ENCODE results near the gene CYP2E1.
A peak's percentile ranks its signal among the peaks of the same experiment; 100 is the strongest.

CYP2E1 gene

DNA sequence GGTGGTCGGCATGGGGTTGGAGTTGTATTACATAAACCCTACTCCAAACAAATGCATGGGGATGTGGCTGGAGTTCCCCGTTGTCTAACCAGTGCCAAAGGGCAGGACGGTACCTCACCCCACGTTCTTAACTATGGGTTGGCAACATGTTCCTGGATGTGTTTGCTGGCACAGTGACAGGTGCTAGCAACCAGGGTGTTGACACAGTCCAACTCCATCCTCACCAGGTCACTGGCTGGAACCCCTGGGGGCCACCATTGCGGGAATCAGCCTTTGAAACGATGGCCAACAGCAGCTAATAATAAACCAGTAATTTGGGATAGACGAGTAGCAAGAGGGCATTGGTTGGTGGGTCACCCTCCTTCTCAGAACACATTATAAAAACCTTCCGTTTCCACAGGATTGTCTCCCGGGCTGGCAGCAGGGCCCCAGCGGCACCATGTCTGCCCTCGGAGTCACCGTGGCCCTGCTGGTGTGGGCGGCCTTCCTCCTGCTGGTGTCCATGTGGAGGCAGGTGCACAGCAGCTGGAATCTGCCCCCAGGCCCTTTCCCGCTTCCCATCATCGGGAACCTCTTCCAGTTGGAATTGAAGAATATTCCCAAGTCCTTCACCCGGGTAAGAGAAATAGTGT, at the start of gene CYP2E1:
CYP2E1 (plus strand) TSS at position 407 of the 632 bp plus-strand sequence; CDS start at position 440, 33 bp downstream.
- H3K4me3 ChIP-seq (ENCODE audit: low read depth, low read length), result peak within 1 kb of the TSS; percentile 78
- DNase-seq (ENCODE audit: low read depth), result no peak
- TF ChIP-seq, protein P1, sequence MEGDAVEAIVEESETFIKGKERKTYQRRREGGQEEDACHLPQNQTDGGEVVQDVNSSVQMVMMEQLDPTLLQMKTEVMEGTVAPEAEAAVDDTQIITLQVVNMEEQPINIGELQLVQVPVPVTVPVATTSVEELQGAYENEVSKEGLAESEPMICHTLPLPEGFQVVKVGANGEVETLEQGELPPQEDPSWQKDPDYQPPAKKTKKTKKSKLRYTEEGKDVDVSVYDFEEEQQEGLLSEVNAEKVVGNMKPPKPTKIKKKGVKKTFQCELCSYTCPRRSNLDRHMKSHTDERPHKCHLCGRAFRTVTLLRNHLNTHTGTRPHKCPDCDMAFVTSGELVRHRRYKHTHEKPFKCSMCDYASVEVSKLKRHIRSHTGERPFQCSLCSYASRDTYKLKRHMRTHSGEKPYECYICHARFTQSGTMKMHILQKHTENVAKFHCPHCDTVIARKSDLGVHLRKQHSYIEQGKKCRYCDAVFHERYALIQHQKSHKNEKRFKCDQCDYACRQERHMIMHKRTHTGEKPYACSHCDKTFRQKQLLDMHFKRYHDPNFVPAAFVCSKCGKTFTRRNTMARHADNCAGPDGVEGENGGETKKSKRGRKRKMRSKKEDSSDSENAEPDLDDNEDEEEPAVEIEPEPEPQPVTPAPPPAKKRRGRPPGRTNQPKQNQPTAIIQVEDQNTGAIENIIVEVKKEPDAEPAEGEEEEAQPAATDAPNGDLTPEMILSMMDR (IDR thresholded peaks at IDR 0.05; ENCODE audit: low read depth, low read length), result no peak
- TF ChIP-seq, protein P2, sequence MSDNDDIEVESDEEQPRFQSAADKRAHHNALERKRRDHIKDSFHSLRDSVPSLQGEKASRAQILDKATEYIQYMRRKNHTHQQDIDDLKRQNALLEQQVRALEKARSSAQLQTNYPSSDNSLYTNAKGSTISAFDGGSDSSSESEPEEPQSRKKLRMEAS (IDR thresholded peaks at IDR 0.05; ENCODE audit: low read depth, low read length), result no peak
- no peak for TF ChIP-seq POLR2A (IDR thresholded peaks at IDR 0.05; ENCODE audit: extremely low read depth, insufficient read length)
- no peak for TF ChIP-seq MYC (IDR thresholded peaks at IDR 0.05; ENCODE audit: low read depth, low read length)

DNA sequence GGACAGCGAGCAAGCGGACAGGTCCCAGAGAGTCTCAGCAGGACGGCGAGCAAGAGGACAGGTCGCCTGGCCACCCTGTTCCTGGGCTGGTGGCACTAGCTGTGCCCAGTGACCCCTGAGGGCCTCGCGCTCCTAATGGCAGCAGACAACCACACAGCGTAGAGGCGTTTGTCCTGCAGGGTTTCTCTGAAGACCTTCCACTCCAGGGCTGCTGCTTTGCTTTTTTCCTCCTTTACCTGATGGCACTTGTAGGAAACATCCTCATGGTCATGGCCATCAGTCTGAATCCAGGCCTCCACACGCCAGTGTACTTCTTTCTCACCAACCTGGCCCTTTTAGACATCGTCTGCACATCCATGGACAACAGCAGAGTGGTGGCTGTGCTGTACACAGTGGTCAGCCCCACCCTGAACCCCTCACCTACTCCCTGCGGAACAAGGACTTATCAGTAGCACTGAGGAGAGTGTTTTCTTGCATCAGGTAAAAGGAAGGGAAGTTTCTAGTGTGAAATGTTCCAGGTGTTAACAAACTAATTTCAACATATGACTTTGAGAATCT, 46.0 kb upstream of the CYP2E1 start:
- DNase-seq (ENCODE audit: low read depth), result no peak
- TF ChIP-seq MYC (IDR thresholded peaks at IDR 0.05; ENCODE audit: low read depth, low read length) (no peak), POLR2A (IDR thresholded peaks at IDR 0.05; ENCODE audit: extremely low read depth, insufficient read length) (no peak)
- TF ChIP-seq, protein P1 (IDR thresholded peaks at IDR 0.05; ENCODE audit: low read depth, low read length), result no peak
- TF ChIP-seq, protein P2 (IDR thresholded peaks at IDR 0.05; ENCODE audit: low read depth, low read length), result no peak
- H3K4me3 ChIP-seq (ENCODE audit: low read depth, low read length), result no peak overlapping the region

DNA sequence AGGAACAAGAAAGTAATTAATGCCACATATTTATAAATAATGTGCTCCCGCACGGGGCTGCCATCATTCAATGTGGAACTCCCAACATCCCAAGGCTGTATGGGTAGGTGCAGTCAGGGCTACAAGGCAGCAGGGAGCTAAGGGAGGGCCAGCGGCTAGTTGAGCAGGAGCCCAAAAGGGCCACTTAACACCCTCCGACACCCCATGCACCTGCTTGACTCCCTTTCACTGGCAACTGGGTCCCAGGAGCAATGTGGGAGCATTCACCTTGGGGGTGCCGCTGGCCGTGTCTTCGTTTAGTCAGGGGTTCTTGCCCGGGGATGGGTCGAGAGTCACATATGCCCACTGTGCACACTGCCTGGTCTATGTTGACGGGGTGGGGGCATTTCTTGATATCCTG, 45.5 kb upstream of the CYP2E1 start:
- DNase-seq (ENCODE audit: low read depth), result no peak
- H3K4me3 ChIP-seq (ENCODE audit: low read depth, low read length), result no peak overlapping the region
- TF ChIP-seq, protein P2 (IDR thresholded peaks at IDR 0.05; ENCODE audit: low read depth, low read length), result no peak
- TF ChIP-seq, protein P1 (IDR thresholded peaks at IDR 0.05; ENCODE audit: low read depth, low read length), result no peak
- TF ChIP-seq POLR2A (IDR thresholded peaks at IDR 0.05; ENCODE audit: extremely low read depth, insufficient read length) (no peak), MYC (IDR thresholded peaks at IDR 0.05; ENCODE audit: low read depth, low read length) (no peak)

DNA sequence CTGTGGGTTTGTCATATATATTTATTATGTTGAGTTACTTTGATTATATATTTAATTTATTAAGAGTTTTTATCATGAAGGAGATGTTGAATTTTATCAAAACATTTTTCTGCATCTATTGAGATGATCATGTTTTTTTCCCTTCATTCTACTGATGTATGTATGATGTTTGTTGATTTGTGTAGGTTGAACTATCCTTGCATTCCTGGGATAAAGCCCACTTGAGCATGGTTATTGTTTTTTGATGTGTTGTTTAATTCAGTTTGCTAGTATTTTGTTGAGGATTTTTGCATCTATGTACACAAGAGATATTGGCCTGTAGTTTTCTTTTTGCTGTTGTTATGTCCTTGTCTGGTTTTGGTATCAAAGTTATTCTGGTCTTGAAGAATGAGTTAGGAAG, 42.3 kb upstream of the CYP2E1 start:
- no peak overlapping the region for H3K4me3 ChIP-seq (ENCODE audit: low read depth, low read length)
- DNase-seq (ENCODE audit: low read depth), result no peak
- TF ChIP-seq POLR2A (IDR thresholded peaks at IDR 0.05; ENCODE audit: extremely low read depth, insufficient read length) (no peak), MYC (IDR thresholded peaks at IDR 0.05; ENCODE audit: low read depth, low read length) (no peak)
- TF ChIP-seq, protein P2 (IDR thresholded peaks at IDR 0.05; ENCODE audit: low read depth, low read length), result no peak
- TF ChIP-seq, protein P1 (IDR thresholded peaks at IDR 0.05; ENCODE audit: low read depth, low read length), result no peak

DNA sequence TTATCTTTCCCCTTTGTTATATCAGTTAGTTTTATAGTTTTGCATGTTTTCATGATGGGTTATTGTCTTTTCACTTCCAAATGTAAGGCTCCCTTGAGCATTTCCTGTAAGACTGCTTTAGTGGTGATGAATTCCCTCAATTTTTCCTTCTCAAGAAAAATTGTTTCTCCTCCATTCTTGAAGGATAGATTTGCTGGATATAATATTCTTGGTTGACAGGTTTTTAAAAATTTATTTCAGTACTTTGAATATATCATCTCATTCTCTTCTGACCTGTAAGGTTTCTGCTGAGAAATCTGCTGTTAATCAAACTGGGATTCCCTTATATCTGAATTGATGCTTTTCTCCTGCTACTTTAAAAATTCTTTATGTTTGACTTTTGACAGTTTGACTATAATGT, 40.1 kb upstream of the CYP2E1 start:
- DNase-seq (ENCODE audit: low read depth), result no peak
- TF ChIP-seq, protein P1 (IDR thresholded peaks at IDR 0.05; ENCODE audit: low read depth, low read length), result no peak
- TF ChIP-seq POLR2A (IDR thresholded peaks at IDR 0.05; ENCODE audit: extremely low read depth, insufficient read length) (no peak), MYC (IDR thresholded peaks at IDR 0.05; ENCODE audit: low read depth, low read length) (no peak)
- TF ChIP-seq, protein P2 (IDR thresholded peaks at IDR 0.05; ENCODE audit: low read depth, low read length), result no peak
- no peak overlapping the region for H3K4me3 ChIP-seq (ENCODE audit: low read depth, low read length)
